HCT116 (cell line): ENCODE results near the gene PPP1R3E. TPM values are rescaled to one million over a fixed set of nuclear protein-coding genes. Genes with fewer than 3 reads are reported as not detected.

ENCODE experiments used
- ATAC-seq: fragments of 200-7000 bp; cut with Tn5 transposase; 2 replicates; pipeline ENCODE4 v1.9.1; 2020; ENCODE audit warnings: mild to moderate bottlenecking, moderate library complexity
- BruUV-seq: library from RNA; stranded (reverse); fragments of 400-500 nt; replicated peaks from 2 replicates; lab custom pipeline; 2021; lab: Mats Ljungman, UMichigan
- CTCF ChIA-PET: fragments of 300-600 bp; sonication (Branson Sonifier 250); formaldehyde crosslinking; loops from one replicate; lab custom pipeline; 2021; ENCODE audit warnings: antibody characterized with exemption; lab: Charles Lee
- POLR2A ChIA-PET: fragments of 300-600, 350-600 bp; sonication (Branson Sonifier 250); formaldehyde crosslinking; loops from one replicate; lab custom pipeline; 2021; ENCODE audit warnings: antibody characterized with exemption; lab: Charles Lee
- RAD21 ChIA-PET, 2 experiments: fragments of 300-600 bp; sonication (Branson Sonifier 250); formaldehyde crosslinking; loops; one replicate each; lab custom pipeline; 2023; ENCODE audit warnings: low total read pairs in 2 of 2; ENCODE audit not compliant: uncharacterized antibody in 2 of 2, unreplicated experiment in 2 of 2, low non-redundant PET in 1 of 2; lab: Charles Lee
- DNase-seq: peaks from one replicate; pipeline ENCODE4 v3.0.0-alpha.2; 2010; ENCODE audit warnings: low read depth, low spot score
- H2AFZ ChIP-seq: fragments of 200-600 bp; shearing (Covaris generic), sonication (generic); 2 replicates; pipeline ENCODE4 v1.6.1; 2017; ENCODE audit warnings: low read depth, mixed run types, mixed read lengths, antibody characterized with exemption, low read length; ENCODE audit not compliant: poor library complexity, severe bottlenecking
- H3K27ac ChIP-seq: 2 replicates; pipeline ENCODE4 v1.5.1; 2012; ENCODE audit warnings: low read depth, low read length
- H3K27me3 ChIP-seq: fragments of 200-600 bp; sonication (generic); 2 replicates; pipeline ENCODE4 v1.6.1; 2016; ENCODE audit warnings: mixed run types, low read length, mixed read lengths; ENCODE audit not compliant: insufficient read depth
- H3K36me3 ChIP-seq, 2 experiments: fragments of 200-500 bp in 1 of 2; fragments of 200-600 bp in 1 of 2; sonication (Bioruptor generic) in 1 of 2; sonication (generic) in 1 of 2; 2 replicates each; pipeline versions ENCODE4 v1.5.1 to v1.6.1; 2014 to 2016; ENCODE audit warnings: low read length in 2 of 2, inconsistent platforms in 1 of 2, mixed read lengths in 1 of 2, mixed run types in 1 of 2; ENCODE audit not compliant: insufficient read depth in 2 of 2, control insufficient read depth in 1 of 2
- H3K4me1 ChIP-seq, 2 experiments: fragments of 200-600 bp in 1 of 2; sonication (generic) in 1 of 2; 2 replicates each; pipeline versions ENCODE4 v1.5.1 to v1.6.1; 2012 to 2017; ENCODE audit warnings: low read length in 2 of 2, inconsistent platforms in 1 of 2, mild to moderate bottlenecking in 1 of 2, mixed read lengths in 1 of 2, mixed run types in 1 of 2, moderate library complexity in 1 of 2; ENCODE audit not compliant: insufficient read depth in 2 of 2, control insufficient read depth in 1 of 2
- H3K4me2 ChIP-seq: fragments of 200-600 bp; sonication (generic); 2 replicates; pipeline ENCODE4 v1.6.1; 2017; ENCODE audit warnings: mixed run types, low read length, mixed read lengths
- H3K4me3 ChIP-seq, 2 experiments: fragments of 200-600 bp in 1 of 2; sonication (generic) in 1 of 2; replicated peaks in 1 of 2; 2 replicates each; pipeline ENCODE4 v1.5.1; 2011 to 2016; ENCODE audit warnings: low read length in 2 of 2, control low read depth in 1 of 2, low read depth in 1 of 2, mild to moderate bottlenecking in 1 of 2, mixed read lengths in 1 of 2, mixed run types in 1 of 2
- H3K79me2 ChIP-seq: fragments of 200-600 bp; sonication (generic); 2 replicates; pipeline ENCODE4 v1.6.1; 2017; ENCODE audit warnings: mild to moderate bottlenecking, mixed run types, low read length, moderate library complexity, mixed read lengths; ENCODE audit not compliant: insufficient read depth
- H3K9ac ChIP-seq: fragments of 200-600 bp; sonication (generic); 2 replicates; pipeline ENCODE4 v1.6.1; 2016; ENCODE audit warnings: low read length, mixed read lengths
- H3K9me2 ChIP-seq: fragments of 200-600 bp; sonication (generic), shearing (Covaris generic); 2 replicates; pipeline ENCODE4 v1.6.1; 2017; ENCODE audit warnings: mixed run types, mild to moderate bottlenecking, moderate library complexity; ENCODE audit not compliant: insufficient read depth
- H3K9me3 ChIP-seq, 2 experiments: fragments of 200-500 bp in 1 of 2; fragments of 200-600 bp in 1 of 2; sonication (Bioruptor generic) in 1 of 2; sonication (generic) in 1 of 2; 2 replicates each; pipeline ENCODE4 v1.6.1; 2014 to 2017; ENCODE audit warnings: low read length in 2 of 2, mixed read lengths in 2 of 2, inconsistent platforms in 1 of 2, low read depth in 1 of 2, mild to moderate bottlenecking in 1 of 2, mixed run types in 1 of 2, moderate library complexity in 1 of 2; ENCODE audit not compliant: control insufficient read depth in 1 of 2, insufficient read depth in 1 of 2
- H4K20me1 ChIP-seq: fragments of 200-600 bp; sonication (generic), shearing (Covaris generic); 2 replicates; pipeline ENCODE4 v1.6.1; 2017; ENCODE audit warnings: mixed run types, mild to moderate bottlenecking, moderate library complexity; ENCODE audit not compliant: insufficient read depth
- ATF3 ChIP-seq: IDR thresholded peaks from 2 replicates; pipeline ENCODE4 v1.6.1; 2012
- CBX3 ChIP-seq: IDR thresholded peaks from 2 replicates; pipeline ENCODE4 v1.6.1; 2012; ENCODE audit warnings: low read depth
- CEBPB ChIP-seq: IDR thresholded peaks from 2 replicates; pipeline ENCODE4 v1.6.1; 2012; ENCODE audit warnings: low read depth
- CTCF ChIP-seq, 3 experiments: fragments of 200-600 bp in 1 of 3; sonication (generic) in 1 of 3; IDR thresholded peaks in 2 of 3; conservative IDR thresholded peaks in 1 of 3; 2 replicates each; pipeline ENCODE4 v1.5.1; 2012 to 2017; ENCODE audit warnings: low read depth in 2 of 3, low read length in 2 of 3, antibody characterized with exemption in 1 of 3, borderline replicate concordance in 1 of 3, control low read depth in 1 of 3, mild to moderate bottlenecking in 1 of 3, mixed read lengths in 1 of 3, mixed run types in 1 of 3, moderate library complexity in 1 of 3; ENCODE audit not compliant: insufficient read depth in 1 of 3
- EGR1 ChIP-seq: IDR thresholded peaks from 2 replicates; pipeline ENCODE4 v1.6.1; 2012; ENCODE audit warnings: low read depth
- EZH2 ChIP-seq: fragments of 200-600 bp; sonication (generic); IDR thresholded peaks from 2 replicates; pipeline ENCODE4 v1.6.1; 2017; ENCODE audit warnings: antibody characterized with exemption, mixed run types
- EZH2phosphoT487 ChIP-seq: fragments of 200-600 bp; IDR thresholded peaks from 2 replicates; pipeline ENCODE4 v1.6.1; 2018; ENCODE audit warnings: antibody characterized with exemption, borderline replicate concordance
- JUND ChIP-seq: IDR thresholded peaks from 2 replicates; pipeline ENCODE4 v1.6.1; 2012
- MAX ChIP-seq: IDR thresholded peaks from 2 replicates; pipeline ENCODE4 v1.6.1; 2012
- POLR2AphosphoS5 ChIP-seq: IDR thresholded peaks from 2 replicates; pipeline ENCODE4 v1.6.1; 2011; ENCODE audit warnings: mild to moderate bottlenecking, low read depth, low read length, moderate library complexity
- RAD21 ChIP-seq: IDR thresholded peaks from 2 replicates; pipeline ENCODE4 v1.6.1; 2012; ENCODE audit warnings: low read depth, mild to moderate bottlenecking
- REST ChIP-seq: IDR thresholded peaks from 2 replicates; pipeline ENCODE4 v1.6.1; 2012; ENCODE audit warnings: low read depth
- SP1 ChIP-seq: IDR thresholded peaks from 2 replicates; pipeline ENCODE4 v1.6.1; 2012; ENCODE audit warnings: low read depth
- SRF ChIP-seq: IDR thresholded peaks from 2 replicates; pipeline ENCODE4 v1.6.1; 2012; ENCODE audit warnings: low read depth
- TCF7L2 ChIP-seq: IDR thresholded peaks from 2 replicates; pipeline ENCODE4 v1.7.0; 2011; ENCODE audit warnings: borderline replicate concordance, inconsistent platforms; ENCODE audit not compliant: insufficient read depth, insufficient read length; ENCODE audit errors: extremely low read depth
- YY1 ChIP-seq: IDR thresholded peaks from 2 replicates; pipeline ENCODE4 v1.6.1; 2011; ENCODE audit warnings: low read length, low read depth, moderate library complexity, mild to moderate bottlenecking; ENCODE audit not compliant: insufficient replicate concordance; ENCODE audit errors: extremely low read depth
- ZBTB33 ChIP-seq: IDR thresholded peaks from 2 replicates; pipeline ENCODE4 v1.6.1; 2011; ENCODE audit warnings: mild to moderate bottlenecking, low read length, moderate library complexity; ENCODE audit not compliant: insufficient replicate concordance; ENCODE audit errors: extremely low read depth
- ZFX ChIP-seq: fragments of 450-650 bp; IDR thresholded peaks from 2 replicates; pipeline ENCODE4 v1.6.1; 2017
- ZNF274 ChIP-seq: fragments of 200-500 bp; sonication (Bioruptor generic); IDR thresholded peaks from 2 replicates; pipeline ENCODE4 v1.6.1; 2014; ENCODE audit warnings: mild to moderate bottlenecking, low read depth, low read length, inconsistent platforms
- intact Hi-C: fragments of 100-400 bp; cut with micrococcal nuclease; formaldehyde crosslinking; loops from 2 replicates; pipeline ENCODE4 v1.10.0; 2022
- total RNA-seq: library from RNA; stranded (reverse); gene quantifications from one replicate; pipeline ENCODE4 v1.2.1, GENCODE V29; 2021; ENCODE audit not compliant: unreplicated experiment

PPP1R3E gene
- total RNA-seq, 1 experiment from 2014 or later, result 5.6 TPM

GRCh38 chr14:23286902-23287479, 15.7 kb downstream of the PPP1R3E start:
- ChIA-PET POLR2A (interaction anchor here (0.9 to 1.5 kb wide), 5 partner anchors 14 to 192 kb away, joined by 3 to 6 read pairs (median 3); partner anchors contain the start of genes ACIN1, BCL2L2 and C14orf119), RAD21 (no interaction called here), CTCF (interaction anchor here (0.8 to 4.7 kb wide), 6 partner anchors 7 to 166 kb away, joined by 3 to 27 read pairs (median 4); no protein-coding TSS in a partner anchor)
- Histone ChIP-seq H2AFZ (no peak overlapping the region), H3K27ac (peak overlapping the region; percentile 77), H3K4me1 (peaks cover 10 to 14% of the 10 kb centered on the region in 2 experiments), H3K9me2 (no peaks in the 10 kb centered on the region), H4K20me1 (no peaks in the 10 kb centered on the region), H3K27me3 (no peaks in the 10 kb centered on the region), H3K4me2 (peak overlapping the region; percentile 92), H3K36me3 (no peaks in the 10 kb centered on the region; a peak in 1 of 4 replicates), H3K9ac (peak overlapping the region; percentile 96), H3K4me3 (peak overlapping the region; percentile 74 to 96), H3K9me3 (no peaks in the 10 kb centered on the region), H3K79me2 (peaks cover 20% of the 10 kb centered on the region)
- BruUV-seq, result no TSS peak
- TF ChIP-seq RAD21 (no peak), ZNF274 (no peak), SRF (no peak), POLR2AphosphoS5 (no peak), JUND (no peak), EZH2 (no peak), CTCF (IDR thresholded peaks at IDR 0.05 in 2 of 3, conservative IDR thresholded peaks at IDR 0.05 in 1 of 3; ENCODE audit: borderline replicate concordance in 1 of 3, insufficient read depth in 1 of 3, low read depth in 2 of 3, low read length in 2 of 3) (no peak), CEBPB (no peak), ZBTB33 (no peak), MAX (no peak), TCF7L2 (no peak), YY1 (no peak), ZFX (no peak), CBX3 (no peak), EZH2phosphoT487 (no peak), REST (no peak), SP1 (no peak), EGR1 (no peak), ATF3 (no peak)
- ATAC-seq, result no peak
- DNase-seq, result no peak
- intact Hi-C loops, result loop anchor here (1.0 kb wide), 1 partner anchor 34 kb away; the partner anchor contains the start of gene PABPN1
